GM12878 (cell line): ENCODE data around the gene PPM1G. TPM values are rescaled to one million over a fixed set of nuclear protein-coding genes. Genes with fewer than 3 reads are reported as not detected.
A peak's percentile ranks its signal among the peaks of the same experiment; 100 is the strongest.

Source experiments
- ATAC-seq: fragments of 200-7000 bp; cut with Tn5 transposase; 3 replicates; pipeline ENCODE4 v1.9.1; 2020; ENCODE audit warnings: mild to moderate bottlenecking, moderate library complexity
- Bru-seq: library from RNA; stranded (reverse); fragments of 400-500 nt; gene quantifications from one replicate; lab custom pipeline; 2021; lab: Mats Ljungman, UMichigan
- BruChase-seq, 2 experiments: library from RNA; stranded (reverse); fragments of 400-500 nt; gene quantifications; one replicate each; lab custom pipeline; 2021; lab: Mats Ljungman, UMichigan
- BruUV-seq: library from RNA; stranded (reverse); fragments of 400-500 nt; replicated peaks from 2 replicates; lab custom pipeline; 2021; lab: Mats Ljungman, UMichigan
- CTCF ChIA-PET: fragments of 300-600 bp; sonication (Branson Sonifier 250); formaldehyde crosslinking; extraction: SDS; loops from one replicate; lab custom pipeline; 2021; ENCODE audit warnings: inconsistent platforms; lab: Yijun Ruan, JAX
- POLR2A ChIA-PET: fragments of 350-600 bp; formaldehyde crosslinking; extraction: SDS; loops from one replicate; lab custom pipeline; 2021; ENCODE audit warnings: inconsistent platforms; lab: Charles Lee
- RAD21 ChIA-PET: fragments of 300-600 bp; sonication (Branson Sonifier 250); formaldehyde crosslinking; loops from one replicate; lab custom pipeline; 2023; ENCODE audit warnings: antibody characterized with exemption; ENCODE audit not compliant: unreplicated experiment; lab: Charles Lee
- SMC1A ChIA-PET: fragments of 300-600 bp; sonication (Branson Sonifier 250); formaldehyde crosslinking; loops from one replicate; lab custom pipeline; 2023; ENCODE audit not compliant: unreplicated experiment, uncharacterized antibody; lab: Charles Lee
- DNase-seq: peaks from one replicate; pipeline ENCODE4 v3.0.0-alpha.2; 2011; ENCODE audit warnings: low read depth, low spot score
- FAIRE-seq: peaks from 3 replicates; lab custom pipeline; 2011; peaks lifted over from hg19 to GRCh38; lab: Jason Lieb, UNC
- H2AFZ ChIP-seq: 2 replicates; pipeline ENCODE4 v1.6.0; 2011; ENCODE audit warnings: low read depth, low read length, control low read depth; ENCODE audit not compliant: control insufficient read depth
- H3K27ac ChIP-seq: 2 replicates; pipeline ENCODE4 v1.5.1; 2011; ENCODE audit warnings: control low read depth; ENCODE audit not compliant: control insufficient read depth, insufficient read depth
- H3K27me3 ChIP-seq, 2 experiments: replicated peaks in 1 of 2; 2 replicates each; pipeline versions ENCODE4 v1.6.0 to v1.6.1; 2011; ENCODE audit warnings: low read length in 1 of 2; ENCODE audit not compliant: control insufficient read depth in 2 of 2, insufficient read depth in 2 of 2
- H3K36me3 ChIP-seq, 2 experiments: 2 replicates each; pipeline ENCODE4 v1.5.1; 2011; ENCODE audit warnings: low read length in 1 of 2; ENCODE audit not compliant: control insufficient read depth in 2 of 2, insufficient read depth in 2 of 2
- H3K4me1 ChIP-seq: 2 replicates; pipeline ENCODE4 v1.6.1; 2011; ENCODE audit warnings: mild to moderate bottlenecking, low read length, moderate library complexity, mixed read lengths; ENCODE audit not compliant: control insufficient read depth, insufficient read depth
- H3K4me2 ChIP-seq: 2 replicates; pipeline ENCODE4 v1.6.0; 2011; ENCODE audit warnings: control low read depth; ENCODE audit not compliant: control insufficient read depth, insufficient read depth
- H3K4me3 ChIP-seq: fragments of 200-600 bp; sonication (generic); 2 replicates; pipeline ENCODE4 v1.5.1; 2016
- H3K79me2 ChIP-seq: 2 replicates; pipeline ENCODE4 v1.6.0; 2011; ENCODE audit warnings: low read length; ENCODE audit not compliant: control insufficient read depth, insufficient read depth
- H3K9ac ChIP-seq: 2 replicates; pipeline ENCODE4 v1.8.0; 2011; ENCODE audit warnings: low read length, control low read depth, mixed read lengths; ENCODE audit not compliant: control insufficient read depth, insufficient read depth
- H3K9me3 ChIP-seq: replicated peaks from 3 replicates; pipeline ENCODE4 v1.5.1; 2011; ENCODE audit warnings: mild to moderate bottlenecking, low read length; ENCODE audit not compliant: control insufficient read depth, insufficient read depth
- H4K20me1 ChIP-seq: 2 replicates; pipeline ENCODE4 v1.6.0; 2011; ENCODE audit not compliant: control insufficient read depth, insufficient read depth
- E2F8 ChIP-seq: fragments of 450-650 bp; IDR thresholded peaks from 2 replicates; pipeline ENCODE4 v1.6.1; 2018; ENCODE audit warnings: mild to moderate bottlenecking, low read depth, moderate library complexity; ENCODE audit not compliant: partially characterized antibody
- ESRRA ChIP-seq: IDR thresholded peaks from 2 replicates; pipeline ENCODE4 v1.6.1; 2012; ENCODE audit warnings: mild to moderate bottlenecking, low read length, improper control_type of control experiment
- EZH2 ChIP-seq: IDR thresholded peaks from 2 replicates; pipeline ENCODE4 v1.6.1; 2012; ENCODE audit warnings: low read depth, mild to moderate bottlenecking, control low read depth, inconsistent platforms, low read length, borderline replicate concordance; ENCODE audit not compliant: control insufficient read depth
- GABPA ChIP-seq: IDR thresholded peaks from 2 replicates; pipeline ENCODE4 v1.6.1; 2014; ENCODE audit warnings: antibody characterized with exemption, low read depth, mild to moderate bottlenecking, inconsistent platforms
- HCFC1 ChIP-seq: fragments of 150-350 bp; IDR thresholded peaks from 2 replicates; pipeline ENCODE4 v1.6.1; 2014; ENCODE audit warnings: low read length
- JUND ChIP-seq: IDR thresholded peaks from 2 replicates; pipeline ENCODE4 v1.6.1; 2012; ENCODE audit warnings: low read depth, mild to moderate bottlenecking, low read length, improper control_type of control experiment, moderate library complexity
- PBX3 ChIP-seq: IDR thresholded peaks from 2 replicates; pipeline ENCODE4 v1.6.1; 2011; ENCODE audit warnings: mild to moderate bottlenecking, low read depth, low read length, moderate library complexity; ENCODE audit not compliant: insufficient replicate concordance
- SMARCA5 ChIP-seq: fragments of 450-650 bp; IDR thresholded peaks from 2 replicates; pipeline ENCODE4 v1.6.1; 2017; ENCODE audit warnings: mild to moderate bottlenecking
- SREBF1 ChIP-seq: IDR thresholded peaks from 2 replicates; pipeline ENCODE4 v1.6.1; 2012; ENCODE audit warnings: mild to moderate bottlenecking, low read length
- TARDBP ChIP-seq: IDR thresholded peaks from 2 replicates; pipeline ENCODE4 v1.6.1; 2016; ENCODE audit warnings: borderline replicate concordance
- WGBS: methylation state at CpG from one replicate; pipeline ENCODE4 v1.1.6; 2016; ENCODE audit warnings: low lambda C conversion rate; ENCODE audit not compliant: insufficient replicate concordance, insufficient coverage; ENCODE audit errors: missing lambda C conversion rate; 5-methylcytosine and 5-hydroxymethylcytosine counted together
- in situ Hi-C: fragments of 300-500 bp; cut with MboI; formaldehyde crosslinking; loops from 9 replicates; pipeline ENCODE4 v1.14.3; 2018; ENCODE audit warnings: mixed read lengths
- intact Hi-C: fragments of 100-400 bp; cut with micrococcal nuclease; formaldehyde crosslinking; loops from one replicate; pipeline ENCODE4 v1.14.2; 2022; ENCODE audit not compliant: unreplicated experiment
- long read RNA-seq, 2 experiments: library from polyadenylated mRNA; unstranded; transcript quantifications; one replicate each; pipeline ENCODE4 v2.0.0, GENCODE V29; 2019 to 2020
- polyA minus RNA-seq, 3 experiments: library from RNA; depleted of rRNA, polyadenylated mRNA; stranded (reverse); fragments of >200 nt; gene quantifications; 2 replicates each; pipeline ENCODE4 v1.2.3, GENCODE V29; 2011
- polyA plus RNA-seq, 11 experiments: library from polyadenylated mRNA; depleted of rRNA in 4 of 11; unstranded in 6 of 11; stranded (reverse) in 5 of 11; fragments of >200 nt; fragmentation: Nextera tagmentation in 4 of 11; fragmentation: Illumina TruSeq in 1 of 11; extraction: Ambion mirVana in 4 of 11; extraction: Trizol in 1 of 11; gene quantifications; 1 replicate in 1 of 11; 2 replicates in 10 of 11; pipeline versions ENCODE4 v1.2.1 to v1.2.3, GENCODE V29; 2011 to 2016; ENCODE audit warnings: inconsistent platforms in 2 of 11, missing spikeins in 2 of 11, low read depth in 1 of 11
- total RNA-seq, 4 experiments: library from RNA; depleted of rRNA in 3 of 4; stranded (reverse); fragments of >200 nt in 3 of 4; fragmentation: Illumina TruSeq in 1 of 4; extraction: Trizol in 1 of 4; gene quantifications; 2 replicates each; pipeline versions ENCODE4 v1.2.1 to v1.2.3, GENCODE V29; 2013 to 2021

The PPM1G gene, protein sequence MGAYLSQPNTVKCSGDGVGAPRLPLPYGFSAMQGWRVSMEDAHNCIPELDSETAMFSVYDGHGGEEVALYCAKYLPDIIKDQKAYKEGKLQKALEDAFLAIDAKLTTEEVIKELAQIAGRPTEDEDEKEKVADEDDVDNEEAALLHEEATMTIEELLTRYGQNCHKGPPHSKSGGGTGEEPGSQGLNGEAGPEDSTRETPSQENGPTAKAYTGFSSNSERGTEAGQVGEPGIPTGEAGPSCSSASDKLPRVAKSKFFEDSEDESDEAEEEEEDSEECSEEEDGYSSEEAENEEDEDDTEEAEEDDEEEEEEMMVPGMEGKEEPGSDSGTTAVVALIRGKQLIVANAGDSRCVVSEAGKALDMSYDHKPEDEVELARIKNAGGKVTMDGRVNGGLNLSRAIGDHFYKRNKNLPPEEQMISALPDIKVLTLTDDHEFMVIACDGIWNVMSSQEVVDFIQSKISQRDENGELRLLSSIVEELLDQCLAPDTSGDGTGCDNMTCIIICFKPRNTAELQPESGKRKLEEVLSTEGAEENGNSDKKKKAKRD
- total RNA-seq (2013; cell fraction: nucleolus; rRNA removed), result 24.1 and 24.8 TPM in 2 replicates
- total RNA-seq (2014; rRNA removed), result 110 and 112 TPM in 2 replicates
- total RNA-seq (2014; rRNA removed; fragmentation: Illumina TruSeq; extraction: Trizol), result 129 and 134 TPM in 2 replicates
- 129 and 130 TPM in 2 replicates for total RNA-seq (2021)
- 46.9 TPM for polyA plus RNA-seq (2011; ENCODE audit: low read depth)
- 47.0 and 68.8 TPM in 2 replicates for polyA plus RNA-seq (2011; rRNA removed)
- polyA plus RNA-seq (2011; cell fraction: cytosol; rRNA removed), result 65.3 and 70.8 TPM in 2 replicates
- 51.9 and 62.2 TPM in 2 replicates for polyA plus RNA-seq (2011; cell fraction: nucleus; rRNA removed)
- 82.2 and 82.9 TPM in 2 replicates for polyA plus RNA-seq (2012)
- polyA plus RNA-seq (2014; fragmentation: Illumina TruSeq; extraction: Trizol), result 163 and 171 TPM in 2 replicates
- 10 to 100 TPM; 78.5 to 81.1 TPM for polyA plus RNA-seq (2014; fragmentation: Nextera tagmentation; extraction: Ambion mirVana)
- polyA plus RNA-seq (2014; rRNA removed), result 106 and 108 TPM in 2 replicates
- 100 to 1,000 TPM; 154 to 159 TPM for polyA plus RNA-seq (2016; fragmentation: Nextera tagmentation; extraction: Ambion mirVana)
- polyA minus RNA-seq (2011; rRNA and poly(A)+ RNA removed), result 74.2 and 87.8 TPM in 2 replicates
- 33.8 and 42.7 TPM in 2 replicates for polyA minus RNA-seq (2011; cell fraction: cytosol; rRNA and poly(A)+ RNA removed)
- 9.9 and 16.8 TPM in 2 replicates for polyA minus RNA-seq (2011; cell fraction: nucleus; rRNA and poly(A)+ RNA removed)
- percentile 79 among the genes with signal in this experiment for Bru-seq, nascent RNA
- BruChase-seq, experiment 1, labeled RNA remaining after a 6-hour chase, result percentile 93 among the genes with signal in this experiment
- percentile 90 among the genes with signal in this experiment for BruChase-seq, experiment 2, labeled RNA remaining after a 2-hour chase
- long read RNA-seq, experiment 1, transcript PPM1G-201 (10 exons, 2,311 nt), result major isoform, 201 of 262 reads
- long read RNA-seq, experiment 1, partial matches to known transcripts, result 41 of 262 reads
- long read RNA-seq, experiment 1, other reads (novel, unspliced or antisense), result 20 of 262 reads
- long read RNA-seq, experiment 2, transcript PPM1G-201 (10 exons, 2,311 nt), result major isoform, 181 of 249 reads
- long read RNA-seq, experiment 2, partial matches to known transcripts, result 59 of 249 reads
- long read RNA-seq, experiment 2, other reads (novel, unspliced or antisense), result 9 of 249 reads

DNA sequence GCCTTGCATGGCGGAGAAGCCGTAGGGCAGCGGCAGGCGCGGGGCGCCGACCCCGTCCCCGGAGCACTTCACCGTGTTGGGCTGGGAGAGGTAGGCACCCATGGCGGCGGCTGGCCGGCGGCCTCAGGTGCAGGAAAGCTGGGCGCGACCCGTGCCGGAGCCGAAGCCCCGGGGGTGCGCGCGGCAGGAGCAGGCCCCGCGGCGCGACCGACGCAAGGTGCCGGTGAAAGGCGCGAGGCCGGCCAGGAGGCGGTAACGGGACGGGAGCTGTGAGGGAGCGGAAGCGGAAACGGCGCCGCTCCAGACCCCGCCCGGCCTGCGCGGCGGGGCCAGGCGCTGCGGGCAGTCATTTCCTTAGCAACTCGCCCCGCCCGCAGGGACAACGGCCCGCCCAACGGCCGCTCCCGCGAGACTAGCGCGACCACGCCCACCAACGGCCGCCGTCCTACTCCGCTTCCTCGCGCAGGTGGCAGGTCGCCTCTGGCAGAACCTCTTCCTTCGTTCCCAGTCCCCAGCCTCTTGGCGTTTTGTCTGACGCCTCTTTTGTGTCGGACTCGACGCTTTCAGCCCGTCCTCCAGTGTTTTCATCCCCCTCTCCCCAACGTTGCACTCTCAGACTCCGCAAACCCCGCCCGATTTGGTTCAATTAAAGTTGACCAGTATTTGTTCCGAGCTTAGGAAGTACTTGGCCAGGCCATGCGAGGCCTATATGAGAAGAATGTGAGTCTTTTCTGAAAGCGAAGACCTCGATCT lies at the start of gene PPM1G:
Gene PPM1G, minus strand, starts transcription at position 271 of the 753 bp plus-strand sequence. Its CDS starts 169 bp downstream, at position 102.
- H3K27ac ChIP-seq, result peak within 1 kb of the TSS; percentile 76
- POLR2A ChIA-PET, result interaction anchor here (0.6 to 3.3 kb wide), 11 partner anchors 9 to 258 kb away, joined by 3 to 71 read pairs (median 6); partner anchors contain the start of genes NRBP1, SNX17, ZNF512 and ZNF513
- CTCF ChIA-PET, result interaction anchor here (0.8 to 4.6 kb wide), 8 partner anchors 8 to 274 kb away, joined by 3 to 52 read pairs (median 5); partner anchors contain the start of genes EIF2B4 and NRBP1
- peak within 1 kb of the TSS; percentile 93 for H3K4me2 ChIP-seq
- H3K9ac ChIP-seq, result peak within 1 kb of the TSS; percentile 93
- H3K27me3 ChIP-seq, result no peaks in the 10 kb centered on the region
- RAD21 ChIA-PET, result interaction anchor here (1.2 to 2.2 kb wide), 5 partner anchors 20 to 273 kb away, joined by 3 to 29 read pairs (median 5); partner anchors contain the start of genes CCDC121, EIF2B4, GPN1 and NRBP1
- 2% methylated on average over 69 of the region's 82 CpGs for WGBS
- H3K79me2 ChIP-seq, result peaks cover 44% of the 10 kb centered on the region
- intact Hi-C loops, result loop anchor here (2.0 to 10.0 kb wide), 4 partner anchors 19 to 275 kb away; partner anchors contain the start of genes EIF2B4, NRBP1, SNX17 and ZNF512
- peak; percentile 97 for ATAC-seq
- SMC1A ChIA-PET, result interaction anchor here (0.7 to 2.4 kb wide), 10 partner anchors 11 to 273 kb away, joined by 3 to 20 read pairs (median 4); partner anchors contain the start of genes CCDC121, EIF2B4, GPN1 and NRBP1
- H3K4me3 ChIP-seq, result peak within 1 kb of the TSS; percentile 99
- H2AFZ ChIP-seq, result peak within 1 kb of the TSS; percentile 95
- H4K20me1 ChIP-seq, result no peaks in the 10 kb centered on the region
- H3K9me3 ChIP-seq, result no peaks in the 10 kb centered on the region
- peak; percentile 85 for DNase-seq
- FAIRE-seq, result peak; percentile 97
- no TSS peak for BruUV-seq
- peaks cover 6% of the 10 kb centered on the region; the same call in 1 of the 2 replicates for H3K4me1 ChIP-seq
- no peaks in the 10 kb centered on the region for H3K36me3 ChIP-seq
- in situ Hi-C loops, result no loop called here
- TF ChIP-seq TARDBP (0 out of 2 replicates have a peak, but pooled peaks have one; percentile 27), JUND (no peak), PBX3 (no peak), HCFC1 (peak; percentile 51; the same call in 1 of the 2 replicates), SREBF1 (no peak), GABPA (peak; percentile 81), ESRRA (no peak), E2F8 (peak; percentile 61), SMARCA5 (no peak; the same call in 1 of the 2 replicates), EZH2 (no peak)
